Endothelial cell of umbilical vein (primary cell): ENCODE results near the gene CCNJL.
"Not testable (repeated sequence)": the region's sequence is repeated elsewhere in the genome, so short reads cannot be mapped to it uniquely, and the experiment has no call there.

ENCODE experiments used
- EZH2 ChIP-seq: IDR thresholded peaks from 2 replicates; pipeline ENCODE4 v1.6.1; 2012; ENCODE audit warnings: borderline replicate concordance, low read depth, mild to moderate bottlenecking, moderate library complexity, low read length, inconsistent platforms; ENCODE audit not compliant: severe bottlenecking
- FOS ChIP-seq: IDR thresholded peaks from 2 replicates; pipeline ENCODE4 v1.6.1; 2011; ENCODE audit warnings: mild to moderate bottlenecking, low read length, moderate library complexity, borderline replicate concordance; ENCODE audit not compliant: insufficient read depth
- POLR2A ChIP-seq: IDR thresholded peaks from 2 replicates; pipeline ENCODE4 v1.6.1; 2012; ENCODE audit warnings: low read depth, mild to moderate bottlenecking, control low read depth, low read length
- POLR2AphosphoS5 ChIP-seq: IDR thresholded peaks from 2 replicates; pipeline ENCODE4 v1.6.1; 2012; ENCODE audit warnings: low read depth, mild to moderate bottlenecking, control low read depth, low read length, moderate library complexity; ENCODE audit not compliant: insufficient read depth
- TF ChIP-seq, protein P1 (sequence below), 2 donors: IDR thresholded peaks; 1 replicate in 1 of 2; 2 replicates in 1 of 2; pipeline ENCODE4 v1.5.1; 2011; ENCODE audit warnings: low read length in 2 of 2, mild to moderate bottlenecking in 2 of 2, moderate library complexity in 2 of 2, control low read depth in 1 of 2, inconsistent platforms in 1 of 2, low read depth in 1 of 2; ENCODE audit not compliant: insufficient read depth in 1 of 2; ENCODE audit errors: extremely low read depth in 1 of 2

- TF ChIP-seq, protein P1, sequence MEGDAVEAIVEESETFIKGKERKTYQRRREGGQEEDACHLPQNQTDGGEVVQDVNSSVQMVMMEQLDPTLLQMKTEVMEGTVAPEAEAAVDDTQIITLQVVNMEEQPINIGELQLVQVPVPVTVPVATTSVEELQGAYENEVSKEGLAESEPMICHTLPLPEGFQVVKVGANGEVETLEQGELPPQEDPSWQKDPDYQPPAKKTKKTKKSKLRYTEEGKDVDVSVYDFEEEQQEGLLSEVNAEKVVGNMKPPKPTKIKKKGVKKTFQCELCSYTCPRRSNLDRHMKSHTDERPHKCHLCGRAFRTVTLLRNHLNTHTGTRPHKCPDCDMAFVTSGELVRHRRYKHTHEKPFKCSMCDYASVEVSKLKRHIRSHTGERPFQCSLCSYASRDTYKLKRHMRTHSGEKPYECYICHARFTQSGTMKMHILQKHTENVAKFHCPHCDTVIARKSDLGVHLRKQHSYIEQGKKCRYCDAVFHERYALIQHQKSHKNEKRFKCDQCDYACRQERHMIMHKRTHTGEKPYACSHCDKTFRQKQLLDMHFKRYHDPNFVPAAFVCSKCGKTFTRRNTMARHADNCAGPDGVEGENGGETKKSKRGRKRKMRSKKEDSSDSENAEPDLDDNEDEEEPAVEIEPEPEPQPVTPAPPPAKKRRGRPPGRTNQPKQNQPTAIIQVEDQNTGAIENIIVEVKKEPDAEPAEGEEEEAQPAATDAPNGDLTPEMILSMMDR (IDR thresholded peaks at IDR 0.05; ENCODE audit: extremely low read depth in 1 of 2, insufficient read depth in 1 of 2, low read depth in 1 of 2, low read length in 2 of 2), result not testable (repeated sequence)
- not testable (repeated sequence) for TF ChIP-seq POLR2A, POLR2AphosphoS5, EZH2, FOS
Measured at GRCh38 chr5:160334716-160335115, 22.4 kb upstream of the CCNJL start.
